Mesodermal cell (in vitro differentiated cells): ENCODE results near the gene PARD3B.
A peak's percentile ranks its signal among the peaks of the same experiment; 100 is the strongest.

Experiments
- H3K27ac ChIP-seq: 2 replicates; pipeline ENCODE4 v1.7.0; 2013; ENCODE audit warnings: mild to moderate bottlenecking, low read depth, low read length, moderate library complexity; ENCODE audit not compliant: severe bottlenecking
- H3K36me3 ChIP-seq: 2 replicates; pipeline ENCODE4 v1.7.1; 2013; ENCODE audit warnings: mild to moderate bottlenecking, low read length, moderate library complexity; ENCODE audit not compliant: control insufficient read depth, insufficient read depth
- H3K4me1 ChIP-seq: one replicate; pipeline ENCODE4 v1.7.1; 2013; ENCODE audit warnings: mild to moderate bottlenecking, low read length; ENCODE audit not compliant: insufficient read depth, control insufficient read depth, poor library complexity, severe bottlenecking
- H3K4me3 ChIP-seq: 2 replicates; pipeline ENCODE4 v1.7.0; 2013; ENCODE audit warnings: low read length, control low read depth, mild to moderate bottlenecking; ENCODE audit not compliant: insufficient read depth, poor library complexity, severe bottlenecking; ENCODE audit errors: extremely low read depth
- H3K9me3 ChIP-seq: 2 replicates; pipeline ENCODE4 v1.7.1; 2013; ENCODE audit warnings: mild to moderate bottlenecking, low read length, moderate library complexity; ENCODE audit not compliant: control insufficient read depth
- WGBS, 2 experiments: methylation state at CpG; one replicate each; pipeline ENCODE4 v1.1.5; 2013; ENCODE audit warnings: missing lambda C conversion rate in 2 of 2; ENCODE audit not compliant: insufficient coverage in 2 of 2; 5-methylcytosine and 5-hydroxymethylcytosine counted together

The PARD3B gene

GRCh38 chr2:205636549-205637319, 1091.5 kb downstream of the PARD3B start:
- Histone ChIP-seq H3K9me3 (peaks cover 3% of the 10 kb centered on the region), H3K27ac (no peak overlapping the region), H3K4me3 (no peak overlapping the region), H3K36me3 (no peaks in the 10 kb centered on the region), H3K4me1 (peaks cover 6% of the 10 kb centered on the region)
- WGBS, 2 experiments = 84% methylated on average over 2 to 4 of the region's 7 CpGs

- Histone ChIP-seq H3K4me1 (peaks cover 9% of the 10 kb centered on the region), H3K4me3 (no peak overlapping the region), H3K36me3 (no peaks in the 10 kb centered on the region), H3K27ac (no peak overlapping the region), H3K9me3 (peaks cover 3% of the 10 kb centered on the region)
These were observed 1092.0 kb downstream of the PARD3B start for GRCh38 chr2:205637320-205637602.

- 91 to 96% methylated on average over 3 to 4 of the region's 6 CpGs for WGBS, 2 experiments
- Histone ChIP-seq H3K36me3 (no peaks in the 10 kb centered on the region), H3K4me3 (no peak overlapping the region), H3K27ac (no peak overlapping the region), H3K4me1 (peaks cover 15% of the 10 kb centered on the region), H3K9me3 (no peaks in the 10 kb centered on the region)
These were observed 1092.7 kb downstream of the PARD3B start for GRCh38 chr2:205637779-205638503.

GRCh38 chr2:205640716-205641115, 1095.4 kb downstream of the PARD3B start:
- H3K4me1 ChIP-seq = peaks cover 21% of the 10 kb centered on the region
- no peak overlapping the region for H3K4me3 ChIP-seq
- H3K36me3 ChIP-seq = no peaks in the 10 kb centered on the region
- no peaks in the 10 kb centered on the region for H3K9me3 ChIP-seq
- 42 to 57% methylated on average over 1 to 3 of the region's 4 CpGs for WGBS, 2 experiments
- H3K27ac ChIP-seq = no peak overlapping the region

- Histone ChIP-seq H3K27ac (peak overlapping the region; percentile 32), H3K4me3 (no peak overlapping the region), H3K36me3 (no peaks in the 10 kb centered on the region), H3K4me1 (peaks cover 20% of the 10 kb centered on the region), H3K9me3 (no peaks in the 10 kb centered on the region)
- WGBS, 2 experiments = 69 to 71% methylated on average over 4 to 5 of the region's 6 CpGs
These were observed 1097.5 kb downstream of the PARD3B start for GRCh38 chr2:205642599-205643356.

- Histone ChIP-seq H3K27ac (no peak overlapping the region), H3K9me3 (no peaks in the 10 kb centered on the region), H3K4me3 (no peak overlapping the region), H3K4me1 (peaks cover 15% of the 10 kb centered on the region), H3K36me3 (no peaks in the 10 kb centered on the region)
- WGBS, 2 experiments = 85 to 95% methylated on average over 6 to 7 of the region's 10 CpGs
These were observed 1098.2 kb downstream of the PARD3B start for GRCh38 chr2:205643391-205643885.

- Histone ChIP-seq H3K4me3 (no peak overlapping the region), H3K36me3 (no peaks in the 10 kb centered on the region), H3K4me1 (peaks cover 15% of the 10 kb centered on the region), H3K27ac (no peak overlapping the region), H3K9me3 (no peaks in the 10 kb centered on the region)
- 93 to 96% methylated on average over 3 to 5 of the region's 5 CpGs for WGBS, 2 experiments
These were observed 1098.7 kb downstream of the PARD3B start for GRCh38 chr2:205644018-205644417.

- Histone ChIP-seq H3K36me3 (no peaks in the 10 kb centered on the region), H3K9me3 (no peaks in the 10 kb centered on the region), H3K4me3 (no peak overlapping the region), H3K27ac (no peak overlapping the region), H3K4me1 (peaks cover 36% of the 10 kb centered on the region)
- WGBS, 2 experiments = 83 to 89% methylated on average over 7 of the region's 8 CpGs
These were observed 1101.4 kb downstream of the PARD3B start for GRCh38 chr2:205646680-205647079.

GRCh38 chr2:205650450-205650849, 1105.2 kb downstream of the PARD3B start:
- Histone ChIP-seq H3K4me1 (peaks cover 28% of the 10 kb centered on the region), H3K36me3 (no peaks in the 10 kb centered on the region), H3K9me3 (no peaks in the 10 kb centered on the region), H3K4me3 (no peak overlapping the region), H3K27ac (peak overlapping the region; percentile 67)
- 26 to 33% methylated on average over 3 to 4 of the region's 4 CpGs for WGBS, 2 experiments

- H3K27ac ChIP-seq = peak overlapping the region; percentile 67
- H3K9me3 ChIP-seq = no peaks in the 10 kb centered on the region
- H3K36me3 ChIP-seq = no peaks in the 10 kb centered on the region
- H3K4me1 ChIP-seq = peaks cover 33% of the 10 kb centered on the region
- no peak overlapping the region for H3K4me3 ChIP-seq
- 91 to 100% methylated on average over 5 to 6 of the region's 7 CpGs for WGBS, 2 experiments
These were observed 1105.7 kb downstream of the PARD3B start for GRCh38 chr2:205650931-205651330.
